ENCODE results near the gene PDCD4. TPM values are rescaled to one million over a fixed set of nuclear protein-coding genes. Genes with fewer than 3 reads are reported as not detected.
"Not testable (repeated sequence)": the region's sequence is repeated elsewhere in the genome, so short reads cannot be mapped to it uniquely, and the experiment has no call there.

The PDCD4 gene
- polyA plus RNA-seq, 4 donors, result 208 to 290 (median 237) TPM

DNA sequence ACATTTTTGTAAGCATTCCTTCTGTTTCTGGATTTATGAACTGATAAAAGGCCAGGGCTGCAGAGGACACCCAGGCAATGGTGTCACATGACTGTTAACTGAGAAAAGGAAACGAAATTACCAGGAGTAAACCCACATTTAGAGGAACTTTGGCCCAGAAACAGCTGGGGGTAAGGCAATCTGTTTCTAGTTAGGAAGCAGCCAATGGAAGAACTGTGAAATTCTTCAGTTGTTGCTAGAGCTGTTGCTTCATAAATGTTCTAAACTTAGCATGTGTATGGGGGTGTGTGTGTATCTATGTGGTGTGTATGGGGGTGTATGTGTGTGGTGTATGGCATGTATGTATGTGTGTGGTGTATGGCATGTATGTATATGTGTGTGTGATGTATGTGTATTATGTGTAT is 11.8 kb upstream of the PDCD4 start:
- no peak for DNase-seq (ENCODE audit: low read depth in 4 of 4, low spot score in 3 of 4)

GRCh38 chr10:110860576-110861241 is 11.0 kb upstream of the PDCD4 start:
- DNase-seq (ENCODE audit: low read depth in 4 of 4, low spot score in 3 of 4), result no peak

DNA sequence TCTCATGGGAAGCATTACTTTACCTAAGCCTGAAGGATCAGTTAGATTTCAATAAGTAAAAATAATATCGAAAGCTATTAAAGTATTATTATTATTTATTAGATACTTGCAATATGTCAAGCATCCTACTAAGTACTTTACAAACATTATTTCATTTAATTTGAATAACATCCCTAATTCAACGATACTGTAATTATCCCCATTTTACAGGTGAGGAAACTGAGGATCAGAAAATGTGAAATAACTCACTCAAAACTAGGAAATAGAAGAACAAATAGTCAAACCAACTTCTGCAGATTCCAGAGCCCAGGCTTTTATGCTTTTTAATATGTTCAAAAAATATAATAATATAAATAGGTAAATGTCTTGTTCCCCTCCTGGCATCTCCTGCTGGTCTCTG is 10.3 kb upstream of the PDCD4 start:
- no peak for DNase-seq (ENCODE audit: low read depth in 4 of 4, low spot score in 3 of 4)

GRCh38 chr10:110861930-110862649 is 9.6 kb upstream of the PDCD4 start:
- no peak for DNase-seq (ENCODE audit: low read depth in 4 of 4, low spot score in 3 of 4)

GRCh38 chr10:110862961-110863360 is 8.8 kb upstream of the PDCD4 start:
- no peak for DNase-seq (ENCODE audit: low read depth in 4 of 4, low spot score in 3 of 4)

GRCh38 chr10:110863361-110863760 is 8.4 kb upstream of the PDCD4 start:
- no peak for DNase-seq (ENCODE audit: low read depth in 4 of 4, low spot score in 3 of 4)

DNA sequence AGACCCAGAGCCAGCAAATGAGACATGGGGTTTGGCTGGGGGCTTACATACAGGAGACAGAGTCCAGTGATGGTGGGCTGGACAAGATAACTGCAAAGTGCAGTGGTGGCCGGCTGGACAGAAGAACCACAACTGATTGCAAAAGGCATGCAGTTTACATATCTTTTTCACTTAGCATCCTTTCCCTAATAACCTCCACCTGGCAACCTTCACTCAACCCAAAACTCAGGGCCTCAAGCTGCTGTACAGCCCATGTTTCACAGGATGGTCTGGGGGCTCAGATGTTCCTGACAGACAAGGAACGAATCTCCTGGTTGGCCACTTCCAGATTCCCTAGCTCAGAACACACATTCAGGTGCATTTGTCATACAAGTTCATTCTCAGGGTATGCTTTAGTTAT is 7.8 kb upstream of the PDCD4 start:
- no peak for DNase-seq (ENCODE audit: low read depth in 4 of 4, low spot score in 3 of 4)

- DNase-seq (ENCODE audit: low read depth in 4 of 4, low spot score in 3 of 4), result no peak
Measured at GRCh38 chr10:110864662-110865140, 7.0 kb upstream of the PDCD4 start.

DNA sequence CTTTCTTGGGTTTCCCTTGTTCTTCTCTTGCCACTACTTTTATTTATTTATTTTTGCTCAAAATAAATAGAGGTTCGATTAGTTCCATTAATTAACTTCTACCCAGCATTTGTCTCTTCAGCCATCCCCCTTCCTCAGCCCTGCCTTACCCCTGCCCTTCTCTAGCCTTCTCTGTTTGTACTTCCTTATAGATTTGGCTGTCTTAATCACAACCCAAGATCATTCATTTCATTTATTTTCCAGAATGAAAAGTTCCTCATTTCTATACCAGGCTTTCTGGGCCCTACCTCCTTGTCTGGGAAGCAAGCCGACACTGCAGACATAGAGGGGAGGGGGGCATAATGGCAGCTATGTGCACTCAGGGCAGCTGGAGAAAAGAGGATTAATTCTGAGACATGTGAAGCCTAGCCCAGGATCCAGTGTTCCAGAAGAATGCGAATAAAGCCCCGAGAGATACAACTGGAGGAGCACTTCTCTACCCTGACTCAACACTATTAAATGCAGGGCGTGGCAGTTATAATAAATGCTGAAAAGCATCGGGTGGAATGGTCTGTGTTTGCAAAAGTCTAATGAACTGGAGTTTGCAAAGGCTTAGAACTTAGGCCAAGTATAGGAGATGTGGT is 6.4 kb upstream of the PDCD4 start:
- DNase-seq (ENCODE audit: low read depth in 4 of 4, low spot score in 3 of 4), result no peak

GRCh38 chr10:110865809-110866482 is 5.8 kb upstream of the PDCD4 start:
- no peak for DNase-seq (ENCODE audit: low read depth in 4 of 4, low spot score in 3 of 4)

GRCh38 chr10:110867011-110867806 is 4.5 kb upstream of the PDCD4 start:
- not testable (repeated sequence) for DNase-seq (ENCODE audit: low read depth in 4 of 4, low spot score in 3 of 4)

DNA sequence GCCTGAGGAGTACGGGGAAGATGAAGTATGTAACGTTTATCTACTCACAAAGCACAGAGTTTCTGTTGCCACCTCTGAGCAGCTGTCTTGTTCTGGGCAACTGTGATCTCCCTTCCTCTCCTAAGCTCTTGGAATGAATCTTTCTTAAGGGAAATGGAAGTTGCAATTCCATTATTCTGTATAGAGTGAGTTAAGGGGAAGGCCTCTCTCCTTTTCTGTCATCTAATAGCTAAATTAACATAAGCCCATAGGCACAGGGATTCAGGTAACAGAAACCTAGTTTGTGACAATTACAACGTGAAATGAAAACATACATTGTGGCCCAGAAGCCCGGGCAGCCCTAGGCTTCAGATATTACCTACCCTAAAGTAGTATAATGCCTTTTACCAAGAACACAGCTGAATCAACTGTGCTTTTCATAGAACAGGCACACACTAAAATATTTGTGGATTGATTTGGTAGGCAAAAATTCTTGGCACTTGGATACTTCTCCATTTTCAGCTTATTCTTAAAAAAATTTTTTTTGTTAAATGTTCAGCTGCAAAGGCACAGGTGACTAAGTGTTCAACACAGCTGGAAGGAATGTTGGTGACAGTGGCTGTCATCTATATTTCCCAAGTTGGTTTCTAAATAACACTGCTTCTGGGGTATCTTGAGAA is 3.8 kb upstream of the PDCD4 start:
- DNase-seq (ENCODE audit: low read depth in 4 of 4, low spot score in 3 of 4), result no peak

DNA sequence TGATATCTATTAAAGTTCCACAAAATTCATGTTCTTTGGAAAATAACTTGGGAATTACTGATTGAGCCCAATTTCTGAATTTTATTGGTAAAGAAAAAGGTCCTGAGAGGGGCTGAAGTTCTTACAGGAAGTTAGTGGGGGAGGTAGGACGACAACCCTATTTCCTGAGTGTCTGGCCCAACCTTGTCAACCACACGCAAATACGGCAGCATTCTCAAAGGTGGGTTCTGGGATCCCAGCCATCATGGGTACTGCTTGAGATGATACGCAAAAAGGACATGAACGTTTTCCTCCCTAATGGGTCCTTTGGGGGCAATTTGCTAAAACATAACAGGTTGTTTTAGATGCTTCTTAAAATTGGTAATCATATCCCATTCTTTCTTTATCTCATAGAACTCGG is 2.7 kb upstream of the PDCD4 start:
- DNase-seq (ENCODE audit: low read depth in 4 of 4, low spot score in 3 of 4), result no peak

GRCh38 chr10:110870823-110871297 is 868 bp upstream of the PDCD4 start:
- DNase-seq (ENCODE audit: low read depth in 4 of 4, low spot score in 3 of 4), result no peak

DNA sequence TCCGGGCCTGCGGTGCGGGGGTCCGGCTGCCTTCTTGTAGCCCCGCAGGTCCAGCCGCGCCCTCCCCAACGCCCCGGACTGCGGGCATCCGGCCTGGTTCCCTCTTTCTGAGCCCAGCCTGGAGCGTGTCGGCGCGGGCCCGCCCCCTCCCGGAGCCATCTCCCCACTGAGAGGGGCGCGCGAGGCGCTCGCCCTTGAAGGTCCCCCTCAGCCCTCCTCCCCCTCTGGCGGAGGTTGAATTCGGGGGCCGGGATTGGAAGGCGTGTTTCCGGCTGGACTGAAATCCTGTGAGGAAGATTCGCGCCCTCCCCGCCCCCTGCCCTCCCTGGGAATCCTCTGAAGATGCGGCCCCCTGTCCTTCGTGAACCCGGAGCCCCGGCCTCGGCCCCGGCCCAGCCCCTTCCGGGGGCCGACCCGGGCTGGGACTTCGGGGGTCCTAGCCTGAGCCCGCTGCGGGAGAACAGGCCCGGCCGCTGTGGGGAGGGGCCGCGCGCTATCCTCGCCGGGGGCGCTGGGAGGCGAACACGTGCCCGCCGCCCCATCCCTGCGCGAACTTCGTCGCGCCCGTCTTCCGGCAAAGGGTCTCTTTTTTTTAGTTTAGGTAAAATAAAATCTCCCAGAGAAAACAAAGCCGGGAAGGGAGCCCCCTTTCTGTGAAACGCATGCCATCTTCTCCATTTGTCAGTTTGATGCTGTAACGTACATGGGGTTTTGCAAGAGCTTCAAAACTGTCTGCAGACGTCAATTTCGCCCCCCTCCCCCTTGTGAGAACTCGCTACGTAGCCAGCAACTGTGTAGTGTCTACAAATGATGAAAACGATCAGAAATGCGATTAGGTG is 636 bp downstream of the PDCD4 start:
- peak; percentile 62 to 68 (median 64) for DNase-seq (ENCODE audit: low read depth in 4 of 4, low spot score in 3 of 4)

DNA sequence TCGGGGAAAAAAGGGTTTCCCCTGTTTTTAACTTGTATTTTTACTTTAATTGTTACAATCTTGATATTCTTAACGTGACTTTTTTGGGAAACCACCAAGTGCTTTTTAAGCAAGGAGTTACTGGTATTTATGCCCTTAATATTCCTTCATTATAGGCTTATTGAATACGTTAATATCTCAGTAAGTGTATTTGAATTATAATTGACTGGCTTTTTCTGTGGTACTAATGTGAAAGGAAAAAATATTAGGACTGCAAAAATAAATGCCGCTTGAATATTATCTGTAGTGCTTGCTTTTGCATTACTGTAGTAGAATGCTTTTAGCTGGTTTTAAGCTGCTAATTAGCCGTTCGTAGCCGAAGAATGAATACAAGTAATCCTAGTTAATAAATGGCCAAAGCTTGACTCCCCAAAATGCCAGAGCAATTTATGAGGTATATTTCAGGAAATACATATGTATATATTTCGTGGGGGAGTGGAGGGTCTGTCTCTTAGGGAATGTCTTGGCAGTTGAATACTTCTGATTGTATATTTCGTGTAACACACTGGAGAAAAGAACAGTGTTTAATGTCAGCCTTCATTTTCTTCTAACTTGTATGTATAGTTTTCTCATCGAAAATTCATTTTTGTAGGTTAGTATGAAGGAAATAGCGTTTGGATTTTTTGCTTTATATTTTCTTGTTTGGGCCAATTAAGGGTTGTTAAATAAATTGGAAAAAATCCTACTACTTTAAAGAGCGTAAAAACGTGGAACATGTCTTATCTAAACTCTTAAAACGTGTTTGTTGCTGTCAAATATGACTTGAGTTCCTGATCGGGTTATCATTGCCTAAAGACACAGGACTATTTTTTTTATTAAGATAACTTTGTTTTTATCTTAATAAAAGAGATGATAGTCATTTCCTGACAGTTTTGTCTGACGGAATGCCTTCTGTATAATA is 1.5 kb downstream of the PDCD4 start:
- DNase-seq (ENCODE audit: low read depth in 4 of 4, low spot score in 3 of 4), result no peak

DNA sequence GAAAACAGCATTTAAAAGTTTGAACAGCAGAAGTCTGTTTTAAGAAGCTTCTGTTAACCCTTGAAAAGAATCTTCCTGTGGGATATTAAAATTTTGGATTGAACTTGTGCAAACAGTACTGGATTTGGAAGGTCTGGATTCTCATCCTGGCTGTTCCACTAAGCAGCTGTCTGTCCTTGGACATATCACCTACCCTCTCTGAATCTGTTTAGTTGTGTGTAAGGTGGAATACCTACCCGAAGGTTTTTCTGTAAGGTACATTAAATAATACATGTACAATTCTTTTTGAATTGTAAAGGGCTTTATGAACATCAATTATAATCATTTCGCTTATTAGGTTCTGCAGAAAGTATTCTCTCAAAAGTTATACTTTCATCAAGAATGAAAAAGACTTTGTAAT is 2.2 kb downstream of the PDCD4 start:
- no peak for DNase-seq (ENCODE audit: low read depth in 4 of 4, low spot score in 3 of 4)

DNA sequence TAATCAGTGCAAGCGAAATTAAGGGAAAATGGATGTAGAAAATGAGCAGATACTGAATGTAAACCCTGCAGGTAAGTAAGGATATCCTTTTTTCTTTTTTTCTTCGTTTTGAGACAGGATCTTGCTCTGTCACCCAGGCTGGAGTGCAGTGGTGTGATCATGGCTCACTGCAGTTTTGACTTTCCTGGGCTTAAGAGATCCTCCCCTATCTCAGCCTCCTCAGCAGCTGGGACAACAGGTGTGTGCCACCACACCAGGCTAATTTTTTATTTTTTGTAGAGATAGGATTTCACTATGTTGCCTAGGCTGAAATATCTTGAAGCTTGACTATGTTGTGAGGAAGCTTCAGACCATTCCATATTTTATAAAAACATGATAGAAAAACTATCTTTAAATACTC is 4.3 kb downstream of the PDCD4 start:
- no peak for DNase-seq (ENCODE audit: low read depth in 4 of 4, low spot score in 3 of 4)
